ENCODE measurements around the gene TUBA4B.

The TUBA4B gene

DNA sequence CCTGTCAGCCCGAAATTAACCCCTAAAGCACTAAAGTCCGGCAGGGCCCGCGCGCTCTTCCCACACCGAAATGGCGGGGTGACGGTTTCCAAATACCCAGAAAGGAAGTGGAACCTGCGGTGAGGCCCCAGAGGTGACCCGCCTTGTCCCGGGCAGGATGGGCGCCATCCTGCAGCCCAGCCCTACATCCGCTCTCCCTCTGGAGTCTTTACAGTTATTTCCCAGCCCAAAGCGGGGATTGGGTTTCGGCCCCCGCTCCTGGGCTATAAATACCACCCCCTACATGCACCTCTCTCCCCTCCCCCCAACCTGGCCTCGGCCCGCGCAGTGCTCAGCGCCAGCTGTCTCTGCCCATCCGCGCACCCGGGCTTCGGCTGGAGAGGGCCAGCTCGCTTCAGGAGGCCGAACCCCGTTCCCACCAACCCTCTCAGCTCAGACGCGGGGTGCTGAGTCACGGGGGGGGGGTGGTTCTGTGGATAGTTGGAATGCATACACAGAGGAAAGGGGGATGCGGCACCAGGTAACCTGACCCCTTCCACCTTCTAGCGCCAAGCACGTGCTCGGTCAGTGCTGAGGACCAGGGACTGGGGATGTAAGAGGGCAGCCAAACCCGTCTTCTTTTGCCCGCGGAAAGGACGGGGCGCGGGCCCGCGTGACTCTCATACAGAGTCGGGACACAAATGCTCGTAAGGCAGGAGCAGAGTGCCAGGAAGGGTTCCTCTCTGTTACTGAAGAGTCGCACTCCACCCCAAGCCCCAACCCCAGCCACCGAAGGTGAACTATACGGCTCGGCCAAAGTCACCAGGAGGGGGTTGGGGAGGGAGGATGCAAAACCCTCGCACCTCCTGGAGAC is at the start of gene TUBA4B:
Gene TUBA4B (plus strand): TSS at position 344 of the 853 bp plus-strand sequence. CDS start 165 bp downstream, at position 509.
- peak within 1 kb of the TSS; percentile 60 for H3K9ac ChIP-seq (ENCODE audit: insufficient read length)
- no peak within 1 kb of the TSS for H3K27ac ChIP-seq
- DNase-seq (ENCODE audit: low read depth, low spot score), result no peak
- H3K9me3 ChIP-seq (ENCODE audit: low read depth, low read length), result no peaks in the 10 kb centered on the region
- TF ChIP-seq FOXP2 (optimal IDR thresholded peaks at IDR 0.05; ENCODE audit: control extremely low read depth, extremely low read length, insufficient read depth) (no peak), POLR2AphosphoS5 (IDR thresholded peaks at IDR 0.05; ENCODE audit: borderline replicate concordance, low read depth, low read length) (no peak), EZH2 (IDR thresholded peaks at IDR 0.05) (no peak)
- peak within 1 kb of the TSS; percentile 94 for H3K4me3 ChIP-seq
- no peaks in the 10 kb centered on the region; the same call in 1 of the 2 replicates for H3K36me3 ChIP-seq (ENCODE audit: insufficient read depth, low read length)

DNA sequence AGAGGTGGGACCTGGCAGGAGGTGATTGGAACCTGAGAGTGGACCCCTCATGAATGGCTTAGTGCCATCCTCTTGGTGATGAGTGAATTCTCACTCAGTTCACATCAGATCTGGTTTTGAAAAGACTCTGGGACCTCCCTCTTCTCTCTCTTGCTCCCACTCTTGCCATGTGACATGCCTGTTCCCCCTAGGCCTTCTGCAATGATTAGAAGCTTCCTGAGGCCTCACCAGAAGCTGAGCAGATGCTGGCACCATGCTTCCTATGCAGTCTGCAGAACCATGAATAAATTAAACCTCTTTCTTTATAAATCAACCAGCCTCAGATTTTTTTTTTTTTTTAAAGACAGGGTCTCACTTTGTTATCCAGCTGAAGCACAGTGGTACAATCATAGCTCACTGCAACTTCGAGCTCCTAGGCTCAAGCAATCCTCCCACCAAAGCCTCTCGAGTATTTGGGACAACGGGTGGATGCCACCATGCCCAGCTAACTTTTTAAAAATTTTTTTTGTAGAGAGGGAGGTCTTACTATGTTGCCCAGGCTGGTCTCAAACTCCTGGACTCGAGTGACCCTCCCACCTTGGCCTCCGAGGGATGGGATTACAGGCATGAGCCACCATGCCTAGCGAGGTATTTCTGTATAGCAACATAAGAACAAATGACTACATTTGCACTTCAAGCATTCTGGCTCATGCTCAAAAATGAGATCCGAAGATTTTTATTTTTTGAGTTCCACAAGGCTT is 48.4 kb upstream of the TUBA4B start:
- Histone ChIP-seq H3K4me3 (no peak overlapping the region), H3K36me3 (ENCODE audit: insufficient read depth, low read length) (peaks cover 15% of the 10 kb centered on the region), H3K9ac (ENCODE audit: insufficient read length) (no peak overlapping the region), H3K27ac (no peak overlapping the region), H3K9me3 (ENCODE audit: low read depth, low read length) (no peaks in the 10 kb centered on the region)
- no peak for DNase-seq (ENCODE audit: low read depth, low spot score)
- TF ChIP-seq FOXP2 (optimal IDR thresholded peaks at IDR 0.05; ENCODE audit: control extremely low read depth, extremely low read length, insufficient read depth), result no peak
- TF ChIP-seq POLR2AphosphoS5 (IDR thresholded peaks at IDR 0.05; ENCODE audit: borderline replicate concordance, low read depth, low read length), result no peak
- no peak for TF ChIP-seq EZH2 (IDR thresholded peaks at IDR 0.05)

DNA sequence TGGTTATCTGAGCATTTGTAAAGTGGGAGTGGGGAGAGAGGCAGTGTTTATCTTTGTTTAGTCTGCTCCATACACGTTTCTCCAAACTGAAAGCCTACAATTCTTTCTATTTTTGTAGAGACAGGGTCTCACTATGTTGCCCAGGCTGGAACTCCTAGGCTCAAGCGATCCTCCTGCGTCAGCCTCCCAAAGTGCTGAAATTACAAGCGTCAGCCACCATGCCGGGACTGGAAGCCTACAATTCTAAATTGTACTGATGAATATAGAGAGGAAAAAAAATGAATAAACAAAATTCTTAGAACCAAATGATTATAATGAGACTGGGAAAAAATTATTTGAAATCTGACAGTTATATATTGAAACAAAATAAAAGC is 47.9 kb upstream of the TUBA4B start:
- H3K27ac ChIP-seq, result no peak overlapping the region
- H3K9me3 ChIP-seq (ENCODE audit: low read depth, low read length), result no peaks in the 10 kb centered on the region
- TF ChIP-seq EZH2 (IDR thresholded peaks at IDR 0.05) (no peak), FOXP2 (optimal IDR thresholded peaks at IDR 0.05; ENCODE audit: control extremely low read depth, extremely low read length, insufficient read depth) (no peak), POLR2AphosphoS5 (IDR thresholded peaks at IDR 0.05; ENCODE audit: borderline replicate concordance, low read depth, low read length) (no peak)
- H3K4me3 ChIP-seq, result no peak overlapping the region
- DNase-seq (ENCODE audit: low read depth, low spot score), result no peak
- H3K9ac ChIP-seq (ENCODE audit: insufficient read length), result no peak overlapping the region
- H3K36me3 ChIP-seq (ENCODE audit: insufficient read depth, low read length), result peaks cover 21% of the 10 kb centered on the region

DNA sequence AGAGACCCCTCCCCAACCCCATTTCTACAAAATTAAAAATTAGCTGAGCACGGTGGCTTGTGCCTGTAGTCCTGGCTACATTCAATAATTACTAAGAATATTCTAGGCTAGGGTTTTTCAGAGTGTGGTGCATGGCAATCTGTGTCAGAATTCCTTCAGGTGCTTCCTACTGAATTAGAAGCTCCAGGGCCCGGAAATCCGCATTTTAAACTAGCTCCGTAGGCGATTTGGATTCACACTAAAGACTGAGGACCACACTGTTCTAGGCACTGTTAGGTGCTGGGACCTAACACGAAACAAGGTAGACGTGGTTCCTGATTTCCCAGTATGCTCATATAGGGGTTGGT is 47.1 kb upstream of the TUBA4B start:
- H3K4me3 ChIP-seq, result peak overlapping the region; percentile 96
- peaks cover 29% of the 10 kb centered on the region for H3K36me3 ChIP-seq (ENCODE audit: insufficient read depth, low read length)
- no peak for DNase-seq (ENCODE audit: low read depth, low spot score)
- H3K27ac ChIP-seq, result peak overlapping the region; percentile 87
- TF ChIP-seq POLR2AphosphoS5 (IDR thresholded peaks at IDR 0.05; ENCODE audit: borderline replicate concordance, low read depth, low read length), result no peak
- no peak for TF ChIP-seq FOXP2 (optimal IDR thresholded peaks at IDR 0.05; ENCODE audit: control extremely low read depth, extremely low read length, insufficient read depth)
- TF ChIP-seq EZH2 (IDR thresholded peaks at IDR 0.05), result no peak
- no peaks in the 10 kb centered on the region for H3K9me3 ChIP-seq (ENCODE audit: low read depth, low read length)
- H3K9ac ChIP-seq (ENCODE audit: insufficient read length), result peak overlapping the region; percentile 91

DNA sequence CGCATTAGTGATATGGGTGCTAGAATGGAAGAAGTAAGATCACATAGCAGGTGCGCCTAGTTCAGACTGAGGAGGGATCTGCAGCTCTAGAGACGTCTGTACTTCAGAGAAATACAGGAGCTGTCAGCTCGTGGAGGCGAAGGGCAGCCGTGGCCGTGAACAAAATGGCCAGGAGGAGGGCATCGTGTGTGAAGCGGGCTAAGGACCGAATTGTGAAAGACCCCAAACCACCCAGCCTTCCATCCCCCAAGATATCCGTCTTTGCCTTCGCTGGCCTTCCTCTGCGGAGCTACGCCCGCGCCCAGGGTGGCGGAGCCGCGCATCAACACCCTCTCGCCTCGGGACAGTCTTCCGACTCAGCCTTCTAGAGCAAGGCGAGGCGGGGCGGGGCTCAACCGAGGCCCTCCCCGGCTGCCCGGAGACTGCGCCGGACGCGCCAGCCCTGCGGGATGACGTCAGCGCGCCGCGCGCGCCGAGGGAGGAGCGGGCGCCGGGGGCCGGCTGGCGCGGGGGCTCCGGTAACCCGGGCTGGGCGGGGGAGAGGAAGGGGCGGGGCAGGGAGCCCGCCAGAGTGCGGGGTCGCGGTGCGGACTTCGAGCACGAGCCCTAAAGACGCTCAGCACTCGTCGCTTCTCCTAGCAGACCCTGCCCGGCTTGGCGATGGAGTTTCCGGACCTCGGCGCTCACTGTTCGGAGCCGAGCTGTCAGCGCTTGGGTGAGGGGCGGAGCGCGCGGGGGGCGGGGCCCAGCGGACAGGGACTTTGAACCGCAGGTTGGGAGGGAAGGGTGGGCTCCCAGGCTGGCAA is 46.5 kb upstream of the TUBA4B start, which contains the start of gene ZFAND2B:
Gene ZFAND2B (plus strand): TSS at position 455 of the 806 bp plus-strand sequence. CDS start 206 bp downstream, at position 661.
- no peak for DNase-seq (ENCODE audit: low read depth, low spot score)
- H3K9ac ChIP-seq (ENCODE audit: insufficient read length), result peak within 1 kb of the TSS; percentile 91
- H3K9me3 ChIP-seq (ENCODE audit: low read depth, low read length), result no peaks in the 10 kb centered on the region
- H3K27ac ChIP-seq, result peak within 1 kb of the TSS; percentile 93
- peaks cover 34% of the 10 kb centered on the region for H3K36me3 ChIP-seq (ENCODE audit: insufficient read depth, low read length)
- TF ChIP-seq EZH2 (IDR thresholded peaks at IDR 0.05) (no peak), POLR2AphosphoS5 (IDR thresholded peaks at IDR 0.05; ENCODE audit: borderline replicate concordance, low read depth, low read length) (peak; percentile 98)
- H3K4me3 ChIP-seq, result peak within 1 kb of the TSS; percentile 96

DNA sequence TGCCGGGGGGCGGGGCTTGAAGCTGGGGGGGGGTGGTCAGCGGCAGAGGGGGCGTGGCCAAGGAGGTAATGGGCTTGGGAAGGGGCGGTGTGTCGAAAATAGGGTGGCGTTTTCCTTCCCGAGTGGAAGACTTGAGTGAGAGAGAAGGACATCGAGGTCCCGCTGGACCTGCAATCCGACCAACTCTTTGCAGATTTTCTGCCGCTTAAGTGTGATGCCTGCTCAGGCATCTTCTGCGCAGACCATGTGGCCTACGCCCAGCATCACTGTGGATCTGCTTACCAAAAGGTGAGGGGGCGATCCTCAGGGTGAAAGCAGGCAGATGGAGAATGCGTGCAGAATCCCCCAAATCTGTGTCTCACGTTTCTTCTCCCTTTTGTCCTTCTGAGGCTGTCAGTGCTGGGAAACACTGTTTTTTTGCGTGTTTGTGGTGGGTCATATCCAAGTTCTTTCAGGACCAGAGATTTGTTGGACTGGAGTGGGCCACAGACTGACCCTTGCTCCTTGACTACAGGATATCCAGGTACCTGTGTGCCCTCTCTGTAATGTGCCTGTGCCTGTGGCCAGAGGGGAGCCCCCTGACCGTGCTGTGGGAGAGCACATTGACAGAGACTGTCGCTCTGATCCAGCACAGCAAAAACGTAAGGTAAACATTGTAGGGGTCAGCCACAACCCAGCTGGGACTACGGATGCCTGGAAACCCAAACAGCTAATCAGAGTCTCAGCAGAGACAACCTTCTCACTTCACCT is 45.7 kb upstream of the TUBA4B start:
- H3K27ac ChIP-seq, result peak overlapping the region; percentile 93
- peaks cover 37% of the 10 kb centered on the region for H3K36me3 ChIP-seq (ENCODE audit: insufficient read depth, low read length)
- H3K4me3 ChIP-seq, result peak overlapping the region; percentile 96
- H3K9ac ChIP-seq (ENCODE audit: insufficient read length), result peak overlapping the region; percentile 40
- no peak for DNase-seq (ENCODE audit: low read depth, low spot score)
- TF ChIP-seq POLR2AphosphoS5 (IDR thresholded peaks at IDR 0.05; ENCODE audit: borderline replicate concordance, low read depth, low read length), result no peak
- TF ChIP-seq FOXP2 (optimal IDR thresholded peaks at IDR 0.05; ENCODE audit: control extremely low read depth, extremely low read length, insufficient read depth), result no peak
- TF ChIP-seq EZH2 (IDR thresholded peaks at IDR 0.05), result no peak
- no peaks in the 10 kb centered on the region for H3K9me3 ChIP-seq (ENCODE audit: low read depth, low read length)

DNA sequence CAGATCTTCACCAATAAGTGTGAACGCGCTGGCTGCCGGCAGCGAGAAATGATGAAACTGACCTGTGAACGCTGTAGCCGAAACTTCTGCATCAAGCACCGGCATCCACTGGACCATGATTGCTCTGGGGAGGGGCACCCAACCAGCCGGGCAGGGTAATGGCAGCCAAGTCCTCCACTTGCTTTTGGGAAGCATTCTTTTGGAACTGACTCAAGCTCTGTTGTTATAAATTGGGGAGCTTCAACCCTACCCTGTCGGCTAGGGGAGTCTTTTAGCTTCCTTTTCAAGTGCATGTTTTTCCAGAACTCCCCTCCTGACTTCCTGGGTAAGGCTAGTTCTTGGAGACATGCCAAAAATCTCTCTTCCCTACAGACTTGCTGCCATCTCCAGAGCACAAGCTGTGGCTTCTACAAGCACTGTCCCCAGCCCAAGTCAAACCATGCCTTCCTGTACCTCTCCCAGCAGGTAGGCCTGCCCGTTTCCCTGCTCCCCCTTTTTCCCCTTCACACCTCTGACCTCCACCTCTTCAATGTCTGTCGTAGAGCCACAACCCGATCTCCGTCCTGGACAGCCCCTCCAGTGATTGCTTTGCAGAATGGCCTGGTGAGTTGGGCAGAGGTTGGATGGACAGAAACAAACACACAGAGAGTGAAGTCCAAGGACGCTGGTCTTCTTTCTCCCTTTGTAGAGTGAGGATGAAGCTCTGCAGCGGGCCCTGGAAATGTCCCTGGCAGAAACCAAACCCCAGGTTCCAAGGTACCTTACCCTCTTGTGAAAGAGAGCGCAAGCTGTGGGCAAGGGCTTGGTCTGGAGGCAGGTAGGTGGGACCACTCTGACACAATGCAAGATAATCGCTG is 44.9 kb upstream of the TUBA4B start:
- Histone ChIP-seq H3K9ac (ENCODE audit: insufficient read length) (peak overlapping the region; percentile 40), H3K27ac (peak overlapping the region; percentile 68), H3K4me3 (peak overlapping the region; percentile 96; the same call in 1 of the 2 replicates), H3K9me3 (ENCODE audit: low read depth, low read length) (no peaks in the 10 kb centered on the region), H3K36me3 (ENCODE audit: insufficient read depth, low read length) (peaks cover 45% of the 10 kb centered on the region)
- TF ChIP-seq POLR2AphosphoS5 (IDR thresholded peaks at IDR 0.05; ENCODE audit: borderline replicate concordance, low read depth, low read length), result peak; percentile 18; the same call in 1 of the 2 replicates
- TF ChIP-seq FOXP2 (optimal IDR thresholded peaks at IDR 0.05; ENCODE audit: control extremely low read depth, extremely low read length, insufficient read depth), result no peak
- DNase-seq (ENCODE audit: low read depth, low spot score), result no peak
